OCI-LY1 (cell line): ENCODE measurements around the gene WWOX.

ENCODE experiments used
- H2AFZ ChIP-seq: fragments of 200-600 bp; sonication (generic), shearing (Covaris generic); 2 replicates; pipeline ENCODE4 v1.6.0; 2014; ENCODE audit warnings: antibody characterized with exemption, mild to moderate bottlenecking, low read length
- H3F3A ChIP-seq: fragments of 200-600 bp; sonication (generic), shearing (Covaris generic); 2 replicates; pipeline ENCODE4 v1.6.0; 2014; ENCODE audit warnings: mild to moderate bottlenecking, antibody characterized with exemption, low read length, moderate library complexity; ENCODE audit not compliant: insufficient read depth
- H3K27ac ChIP-seq: fragments of 200-600 bp; sonication (generic); 2 replicates; pipeline ENCODE4 v1.5.1; 2014; ENCODE audit warnings: low read length, mixed run types, mild to moderate bottlenecking, low read depth; ENCODE audit not compliant: poor library complexity, severe bottlenecking
- H3K27me3 ChIP-seq: fragments of 200-600 bp; sonication (generic); 2 replicates; pipeline ENCODE4 v1.6.0; 2014; ENCODE audit warnings: antibody characterized with exemption, mild to moderate bottlenecking, low read length, moderate library complexity; ENCODE audit not compliant: insufficient read depth
- H3K36me3 ChIP-seq: fragments of 200-600 bp; sonication (generic); 2 replicates; pipeline ENCODE4 v1.6.1; 2014; ENCODE audit warnings: mild to moderate bottlenecking, antibody characterized with exemption, low read length, moderate library complexity, mixed read lengths; ENCODE audit not compliant: insufficient read depth
- H3K4me1 ChIP-seq: fragments of 200-600 bp; sonication (generic); 2 replicates; pipeline ENCODE4 v1.5.1; 2014; ENCODE audit warnings: mild to moderate bottlenecking, low read length, moderate library complexity; ENCODE audit not compliant: insufficient read depth, severe bottlenecking
- H3K4me2 ChIP-seq: fragments of 200-600 bp; sonication (generic), shearing (Covaris generic); 2 replicates; pipeline ENCODE4 v1.6.1; 2014; ENCODE audit warnings: low read length
- H3K4me3 ChIP-seq: fragments of 200-600 bp; sonication (generic); 2 replicates; pipeline ENCODE4 v1.5.1; 2014; ENCODE audit warnings: low read length, low read depth, mild to moderate bottlenecking, mixed read lengths; ENCODE audit not compliant: poor library complexity, severe bottlenecking
- H3K79me2 ChIP-seq: fragments of 200-600 bp; shearing (Covaris generic); 2 replicates; pipeline ENCODE4 v1.6.1; 2016; ENCODE audit warnings: mixed run types, low read length, mixed read lengths; ENCODE audit not compliant: insufficient read depth
- H3K9ac ChIP-seq: fragments of 200-600 bp; sonication (generic), shearing (Covaris generic); 2 replicates; pipeline ENCODE4 v1.6.1; 2014; ENCODE audit warnings: mild to moderate bottlenecking, low read length, mixed read lengths
- H3K9me2 ChIP-seq: fragments of 200-600 bp; sonication (generic), shearing (Covaris generic); 2 replicates; pipeline ENCODE4 v1.6.1; 2014; ENCODE audit warnings: low read depth, mild to moderate bottlenecking, low read length, mixed read lengths
- H3K9me3 ChIP-seq: fragments of 200-600 bp; shearing (Covaris generic); 2 replicates; pipeline ENCODE4 v1.6.1; 2014; ENCODE audit warnings: low read length, mixed read lengths
- H4K20me1 ChIP-seq: fragments of 200-600 bp; sonication (generic), shearing (Covaris generic); 2 replicates; pipeline ENCODE4 v1.6.0; 2016; ENCODE audit warnings: mild to moderate bottlenecking, low read length; ENCODE audit not compliant: insufficient read depth
- CTCF ChIP-seq: fragments of 200-600 bp; sonication (generic), shearing (Covaris generic); IDR thresholded peaks from 2 replicates; pipeline ENCODE4 v1.5.1; 2017; ENCODE audit warnings: mild to moderate bottlenecking, antibody characterized with exemption, low read length, moderate library complexity, mixed read lengths
- EZH2 ChIP-seq: fragments of 200-600 bp; sonication (generic), shearing (Covaris generic); IDR thresholded peaks from 2 replicates; pipeline ENCODE4 v1.8.0; 2017; ENCODE audit warnings: borderline replicate concordance, mixed run types, mild to moderate bottlenecking, antibody characterized with exemption, low read length, moderate library complexity, mixed read lengths

WWOX gene

DNA sequence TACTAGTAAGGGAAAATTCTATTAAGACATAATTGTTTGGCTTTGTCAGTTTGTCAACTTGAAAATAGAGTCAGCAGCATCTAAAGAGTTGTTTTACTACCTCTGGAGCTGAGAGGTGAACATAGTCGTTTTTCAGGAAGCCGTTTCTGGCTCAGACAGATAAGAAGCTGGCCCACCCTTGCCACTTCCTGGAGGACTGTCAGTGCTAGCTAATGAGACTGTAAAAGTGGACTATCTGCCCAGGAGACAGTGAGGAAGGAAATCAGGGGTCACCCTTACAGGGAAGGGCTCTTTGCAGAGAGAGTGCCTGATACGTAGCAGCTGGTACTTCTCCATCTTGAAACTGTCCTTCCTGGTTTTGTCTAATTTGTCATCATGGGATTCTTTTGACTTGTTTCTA, 328.7 kb downstream of the WWOX start:
- TF ChIP-seq CTCF, result no peak
- no peak for TF ChIP-seq EZH2
- no peaks in the 10 kb centered on the region for H4K20me1 ChIP-seq
- H3K4me2 ChIP-seq, result no peak overlapping the region
- H3K79me2 ChIP-seq, result no peaks in the 10 kb centered on the region
- H3K9ac ChIP-seq, result no peak overlapping the region
- no peaks in the 10 kb centered on the region for H3K36me3 ChIP-seq
- no peak overlapping the region for H3K27ac ChIP-seq
- H3K9me3 ChIP-seq, result no peaks in the 10 kb centered on the region
- H2AFZ ChIP-seq, result no peak overlapping the region
- no peaks in the 10 kb centered on the region for H3F3A ChIP-seq
- no peak overlapping the region for H3K4me3 ChIP-seq
- H3K27me3 ChIP-seq, result no peaks in the 10 kb centered on the region
- H3K9me2 ChIP-seq, result no peaks in the 10 kb centered on the region
- H3K4me1 ChIP-seq, result no peaks in the 10 kb centered on the region

- no peaks in the 10 kb centered on the region for H4K20me1 ChIP-seq
- no peaks in the 10 kb centered on the region for H3K36me3 ChIP-seq
These were observed 330.8 kb downstream of the WWOX start for GRCh38 chr16:78430281-78430680.

GRCh38 chr16:78431004-78431670, 331.7 kb downstream of the WWOX start:
- H3K4me2 ChIP-seq, result no peak overlapping the region
- H4K20me1 ChIP-seq, result no peaks in the 10 kb centered on the region
- no peaks in the 10 kb centered on the region for H3K27me3 ChIP-seq
- no peak overlapping the region for H3K27ac ChIP-seq
- H3K36me3 ChIP-seq, result no peaks in the 10 kb centered on the region
- H2AFZ ChIP-seq, result no peak overlapping the region
- H3K4me3 ChIP-seq, result no peak overlapping the region
- no peak for TF ChIP-seq EZH2
- TF ChIP-seq CTCF, result no peak
- H3K9me3 ChIP-seq, result no peaks in the 10 kb centered on the region
- H3K9me2 ChIP-seq, result no peaks in the 10 kb centered on the region
- no peaks in the 10 kb centered on the region for H3F3A ChIP-seq
- H3K9ac ChIP-seq, result no peak overlapping the region
- no peaks in the 10 kb centered on the region for H3K4me1 ChIP-seq
- no peaks in the 10 kb centered on the region for H3K79me2 ChIP-seq

More at GRCh38 chr16:78430281-78430680, 330.8 kb downstream of the WWOX start:
- Histone ChIP-seq H3K4me1 (no peaks in the 10 kb centered on the region), H3K27ac (no peak overlapping the region), H3K9ac (no peak overlapping the region), H3K9me3 (no peaks in the 10 kb centered on the region), H2AFZ (no peak overlapping the region), H3K4me2 (no peak overlapping the region), H3F3A (no peaks in the 10 kb centered on the region), H3K9me2 (no peaks in the 10 kb centered on the region), H3K79me2 (no peaks in the 10 kb centered on the region), H3K27me3 (no peaks in the 10 kb centered on the region), H3K4me3 (no peak overlapping the region)
- TF ChIP-seq EZH2 (no peak), CTCF (no peak)
